GM13976 (cell line): ENCODE results near the gene TEDC1.

Experiments
- DNase-seq: peaks from one replicate; pipeline ENCODE4 v3.0.0; 2012; ENCODE audit warnings: low spot score
- in situ Hi-C: fragments of 300-500 bp; cut with MboI; formaldehyde crosslinking; loops from one replicate; pipeline ENCODE4 v1.12.0; 2022; ENCODE audit warnings: low sequenced_read_pairs, mixed read lengths, inconsistent platforms; ENCODE audit not compliant: unreplicated experiment
- TF ChIP-seq, protein P1 (sequence below): IDR thresholded peaks from 2 replicates; pipeline ENCODE4 v1.5.1; 2012; ENCODE audit warnings: borderline replicate concordance, mild to moderate bottlenecking; ENCODE audit not compliant: insufficient read depth; ENCODE audit errors: extremely low read depth, missing control alignments, control extremely low read depth

TEDC1 gene

DNA sequence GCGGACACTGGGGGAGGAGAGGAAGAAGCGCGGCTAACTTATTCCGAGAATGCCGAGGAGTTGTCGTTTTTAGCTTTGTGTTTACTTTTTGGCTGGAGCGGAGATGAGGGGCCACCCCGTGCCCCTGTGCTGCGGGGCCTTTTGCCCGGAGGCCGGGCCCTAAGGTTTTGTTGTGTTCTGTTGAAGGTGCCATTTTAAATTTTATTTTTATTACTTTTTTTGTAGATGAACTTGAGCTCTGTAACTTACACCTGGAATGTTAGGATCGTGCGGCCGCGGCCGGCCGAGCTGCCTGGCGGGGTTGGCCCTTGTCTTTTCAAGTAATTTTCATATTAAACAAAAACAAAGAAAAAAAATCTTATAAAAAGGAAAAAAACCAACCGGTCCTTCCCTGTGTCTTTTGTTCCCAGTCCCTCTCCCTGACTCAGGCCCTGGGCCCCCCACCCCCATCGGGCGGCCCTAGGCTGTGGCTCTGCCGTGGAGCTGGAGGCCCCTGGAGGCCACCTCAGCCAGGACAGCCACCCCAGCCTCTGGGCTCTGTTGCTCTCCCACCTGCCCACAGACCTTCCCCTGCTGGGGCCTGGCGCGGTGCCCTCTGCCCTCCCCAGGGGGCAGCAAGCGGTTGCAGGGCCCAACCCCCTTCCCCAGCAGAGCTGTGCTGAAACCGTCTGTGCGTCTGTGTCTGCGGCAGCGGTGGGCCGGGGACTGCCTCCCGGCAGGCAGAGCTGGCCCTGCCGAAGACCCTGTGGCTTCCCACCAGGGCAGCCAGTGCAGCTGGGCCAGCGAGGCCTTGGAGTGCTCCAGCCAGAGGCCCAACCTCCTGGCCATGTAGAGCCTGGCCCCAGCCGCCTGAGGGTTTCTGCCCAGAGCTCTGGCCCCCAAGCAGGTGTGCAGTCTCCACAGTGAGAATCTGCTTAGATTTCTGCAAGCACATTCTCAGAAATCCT lies 20.4 kb upstream of the TEDC1 start:
- TF ChIP-seq, protein P1, sequence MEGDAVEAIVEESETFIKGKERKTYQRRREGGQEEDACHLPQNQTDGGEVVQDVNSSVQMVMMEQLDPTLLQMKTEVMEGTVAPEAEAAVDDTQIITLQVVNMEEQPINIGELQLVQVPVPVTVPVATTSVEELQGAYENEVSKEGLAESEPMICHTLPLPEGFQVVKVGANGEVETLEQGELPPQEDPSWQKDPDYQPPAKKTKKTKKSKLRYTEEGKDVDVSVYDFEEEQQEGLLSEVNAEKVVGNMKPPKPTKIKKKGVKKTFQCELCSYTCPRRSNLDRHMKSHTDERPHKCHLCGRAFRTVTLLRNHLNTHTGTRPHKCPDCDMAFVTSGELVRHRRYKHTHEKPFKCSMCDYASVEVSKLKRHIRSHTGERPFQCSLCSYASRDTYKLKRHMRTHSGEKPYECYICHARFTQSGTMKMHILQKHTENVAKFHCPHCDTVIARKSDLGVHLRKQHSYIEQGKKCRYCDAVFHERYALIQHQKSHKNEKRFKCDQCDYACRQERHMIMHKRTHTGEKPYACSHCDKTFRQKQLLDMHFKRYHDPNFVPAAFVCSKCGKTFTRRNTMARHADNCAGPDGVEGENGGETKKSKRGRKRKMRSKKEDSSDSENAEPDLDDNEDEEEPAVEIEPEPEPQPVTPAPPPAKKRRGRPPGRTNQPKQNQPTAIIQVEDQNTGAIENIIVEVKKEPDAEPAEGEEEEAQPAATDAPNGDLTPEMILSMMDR = no peak
- no peak for DNase-seq
- in situ Hi-C loops = no loop called here

DNA sequence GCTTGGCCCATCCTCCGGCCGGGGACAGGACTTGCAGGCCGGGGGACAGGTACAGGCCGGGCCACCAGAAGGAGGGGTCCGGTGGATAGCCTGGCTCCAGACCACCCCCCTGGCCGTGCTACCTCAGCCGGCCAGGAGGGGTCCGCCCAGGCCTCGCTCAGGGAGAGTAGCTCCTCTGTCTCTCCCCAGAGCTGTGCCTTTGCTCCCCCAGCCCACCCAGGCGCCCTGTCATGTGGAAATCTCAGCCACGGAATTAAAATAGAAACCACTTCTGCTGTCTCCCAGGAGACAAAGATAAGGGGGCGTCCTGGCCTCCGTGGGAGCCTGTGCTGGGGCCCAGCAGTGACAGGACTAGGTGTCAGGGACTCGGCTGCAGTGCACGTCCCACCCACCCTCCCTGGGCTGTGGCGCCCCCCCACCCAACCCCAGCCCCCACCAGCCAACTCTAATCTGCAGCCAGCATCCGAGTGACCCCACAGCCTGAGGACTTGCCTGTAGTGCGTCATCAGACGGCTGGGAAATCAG lies 19.7 kb upstream of the TEDC1 start:
- TF ChIP-seq, protein P1 = no peak
- DNase-seq = no peak
- in situ Hi-C loops = no loop called here

DNA sequence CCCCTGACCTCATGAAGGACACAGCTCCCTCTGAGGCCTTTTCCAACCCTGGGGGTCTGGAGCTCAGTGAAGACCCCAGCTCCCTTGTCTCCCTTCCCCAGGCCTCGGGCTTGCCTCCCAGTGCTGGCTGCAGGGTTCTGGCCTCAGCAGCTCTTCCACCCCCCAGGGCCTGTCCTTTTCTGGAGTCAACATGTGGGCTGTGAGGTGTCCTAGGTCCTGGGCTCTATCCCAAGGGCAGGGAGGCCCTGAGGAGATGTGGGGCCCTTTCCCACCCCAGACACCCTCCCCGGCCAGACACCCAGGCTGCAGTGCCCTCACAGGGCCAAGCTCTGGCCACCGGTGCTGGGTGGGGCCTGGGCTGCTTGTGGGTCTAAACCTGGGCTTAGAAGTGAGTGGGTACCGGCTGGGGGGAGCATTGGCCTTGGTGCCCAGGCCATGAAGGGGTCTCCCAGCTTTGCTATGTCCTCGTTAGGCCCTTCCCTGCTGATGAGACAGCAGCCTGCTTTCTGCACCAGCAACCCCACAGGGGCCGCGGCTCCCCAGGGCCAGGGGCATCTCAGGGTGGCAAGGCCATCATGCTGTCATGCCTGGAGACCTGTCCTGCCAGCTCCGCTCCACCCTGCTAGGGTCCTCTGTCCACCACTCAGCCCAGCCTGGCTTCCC lies 19.1 kb upstream of the TEDC1 start:
- in situ Hi-C loops = no loop called here

DNA sequence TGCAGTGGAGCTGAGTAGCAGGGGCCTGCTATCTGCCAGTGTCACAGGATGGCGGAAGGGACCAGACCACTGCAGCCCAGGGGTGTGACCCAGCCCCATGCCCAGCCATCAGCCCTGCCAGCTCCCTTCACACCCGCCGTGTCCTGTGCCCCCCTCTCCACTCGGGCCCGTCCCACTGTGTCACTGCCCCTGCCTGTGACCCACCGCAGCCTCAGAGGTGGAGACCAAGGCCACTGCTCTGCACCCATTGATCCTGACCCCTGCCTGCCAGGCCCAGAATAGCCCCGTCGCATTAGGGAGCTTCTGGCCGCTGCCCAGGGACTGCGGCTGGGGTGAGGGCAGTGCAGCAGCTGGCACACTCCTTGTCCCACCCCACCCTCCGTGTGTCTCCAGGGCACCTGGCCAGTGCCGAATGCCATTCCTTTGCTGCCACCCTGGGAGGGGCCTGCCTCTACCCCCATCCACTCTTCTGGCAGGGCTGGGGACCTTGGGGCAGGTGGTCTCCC lies 18.5 kb upstream of the TEDC1 start:
- in situ Hi-C loops = no loop called here
- TF ChIP-seq, protein P1 = no peak
- no peak for DNase-seq

More for the DNA sequence above, 19.1 kb upstream of the TEDC1 start:
- TF ChIP-seq, protein P1 = no peak
- no peak for DNase-seq

DNA sequence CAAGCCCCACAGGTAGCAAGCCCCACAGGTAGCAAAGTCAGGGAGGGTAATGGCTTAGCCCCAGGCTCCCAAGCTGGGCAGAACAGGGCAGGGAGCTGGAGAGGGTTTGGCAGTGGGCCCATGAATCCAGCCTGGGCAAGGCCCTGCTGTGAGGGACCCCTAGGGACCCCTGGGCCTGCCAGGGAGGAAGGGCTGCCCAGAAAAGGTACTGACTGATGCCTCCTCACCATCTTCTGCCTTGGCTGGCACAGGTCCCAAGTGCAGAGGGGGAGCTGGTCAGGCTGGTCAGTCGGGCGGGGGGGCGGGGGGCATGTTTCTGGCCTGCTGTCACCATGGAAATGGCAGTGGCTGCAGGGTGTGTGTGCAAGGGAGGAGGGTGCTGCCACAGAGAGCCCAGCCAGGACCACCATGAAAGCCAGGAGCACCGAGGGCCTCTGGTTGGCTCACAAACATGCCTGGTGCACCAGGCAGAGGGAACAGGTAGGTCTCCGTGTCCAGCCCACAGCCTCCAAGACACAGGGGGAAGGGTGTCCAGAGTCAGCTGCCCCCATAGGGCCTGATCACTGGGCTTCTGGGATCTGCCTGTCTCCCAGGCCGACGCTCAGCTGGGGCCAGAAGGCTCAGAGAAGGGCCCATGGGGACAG lies 17.9 kb upstream of the TEDC1 start:
- TF ChIP-seq, protein P1 = no peak
- DNase-seq = no peak
- in situ Hi-C loops = no loop called here
